ENCODE results near the gene C11orf24. TPM values are rescaled to one million over a fixed set of nuclear protein-coding genes. Genes with fewer than 3 reads are reported as not detected.

Gene C11orf24
- total RNA-seq, 1 experiment from 2014 or later: 53.7 TPM

DNA sequence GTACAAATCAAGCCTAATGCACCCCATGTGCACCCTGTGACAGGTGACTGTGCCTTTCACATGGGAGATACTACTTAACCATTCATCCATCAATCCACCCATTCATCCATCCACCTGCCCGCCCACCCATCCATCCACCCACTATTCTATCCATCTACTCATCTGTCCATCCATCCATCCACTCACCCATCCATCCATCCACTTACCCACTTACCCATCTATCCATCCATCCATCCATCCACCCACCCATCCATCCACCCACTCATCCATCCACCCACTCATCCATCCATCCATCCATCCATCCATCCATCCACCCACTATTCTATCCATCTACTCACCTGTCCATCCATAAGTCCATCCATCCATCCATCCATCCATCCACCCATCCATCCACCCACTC lies 7.5 kb downstream of the C11orf24 start:
- DNase-seq (ENCODE audit: low spot score): no peak
- peaks cover 60% of the 10 kb centered on the region for H3K36me3 Mint-ChIP-seq
- H3K27ac Mint-ChIP-seq: no peak overlapping the region
- CTCF ChIA-PET: no interaction called here
- H3K4me1 Mint-ChIP-seq: no peaks in the 10 kb centered on the region
- H3K4me3 Mint-ChIP-seq: no peak overlapping the region
- ATAC-seq: no peak
- POLR2A ChIA-PET: no interaction called here
- H3K27me3 Mint-ChIP-seq (ENCODE audit: low read depth): no peaks in the 10 kb centered on the region
- no peak for TF ChIP-seq ZNF671 (CRISPR knock-in tag; IDR thresholded peaks at IDR 0.05)
- TF ChIP-seq, protein P1, sequence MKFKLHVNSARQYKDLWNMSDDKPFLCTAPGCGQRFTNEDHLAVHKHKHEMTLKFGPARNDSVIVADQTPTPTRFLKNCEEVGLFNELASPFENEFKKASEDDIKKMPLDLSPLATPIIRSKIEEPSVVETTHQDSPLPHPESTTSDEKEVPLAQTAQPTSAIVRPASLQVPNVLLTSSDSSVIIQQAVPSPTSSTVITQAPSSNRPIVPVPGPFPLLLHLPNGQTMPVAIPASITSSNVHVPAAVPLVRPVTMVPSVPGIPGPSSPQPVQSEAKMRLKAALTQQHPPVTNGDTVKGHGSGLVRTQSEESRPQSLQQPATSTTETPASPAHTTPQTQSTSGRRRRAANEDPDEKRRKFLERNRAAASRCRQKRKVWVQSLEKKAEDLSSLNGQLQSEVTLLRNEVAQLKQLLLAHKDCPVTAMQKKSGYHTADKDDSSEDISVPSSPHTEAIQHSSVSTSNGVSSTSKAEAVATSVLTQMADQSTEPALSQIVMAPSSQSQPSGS (CRISPR knock-in tag; IDR thresholded peaks at IDR 0.05; ENCODE audit: borderline replicate concordance, low read depth): no peak
- TF ChIP-seq, protein P2, sequence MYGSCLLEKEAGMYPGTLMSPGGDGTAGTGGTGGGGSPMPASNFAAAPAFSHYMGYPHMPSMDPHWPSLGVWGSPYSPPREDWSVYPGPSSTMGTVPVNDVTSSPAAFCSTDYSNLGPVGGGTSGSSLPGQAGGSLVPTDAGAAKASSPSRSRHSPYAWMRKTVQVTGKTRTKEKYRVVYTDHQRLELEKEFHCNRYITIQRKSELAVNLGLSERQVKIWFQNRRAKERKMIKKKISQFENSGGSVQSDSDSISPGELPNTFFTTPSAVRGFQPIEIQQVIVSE (CRISPR knock-in tag; IDR thresholded peaks at IDR 0.05; ENCODE audit: borderline replicate concordance): no peak
- TF ChIP-seq, protein P3, sequence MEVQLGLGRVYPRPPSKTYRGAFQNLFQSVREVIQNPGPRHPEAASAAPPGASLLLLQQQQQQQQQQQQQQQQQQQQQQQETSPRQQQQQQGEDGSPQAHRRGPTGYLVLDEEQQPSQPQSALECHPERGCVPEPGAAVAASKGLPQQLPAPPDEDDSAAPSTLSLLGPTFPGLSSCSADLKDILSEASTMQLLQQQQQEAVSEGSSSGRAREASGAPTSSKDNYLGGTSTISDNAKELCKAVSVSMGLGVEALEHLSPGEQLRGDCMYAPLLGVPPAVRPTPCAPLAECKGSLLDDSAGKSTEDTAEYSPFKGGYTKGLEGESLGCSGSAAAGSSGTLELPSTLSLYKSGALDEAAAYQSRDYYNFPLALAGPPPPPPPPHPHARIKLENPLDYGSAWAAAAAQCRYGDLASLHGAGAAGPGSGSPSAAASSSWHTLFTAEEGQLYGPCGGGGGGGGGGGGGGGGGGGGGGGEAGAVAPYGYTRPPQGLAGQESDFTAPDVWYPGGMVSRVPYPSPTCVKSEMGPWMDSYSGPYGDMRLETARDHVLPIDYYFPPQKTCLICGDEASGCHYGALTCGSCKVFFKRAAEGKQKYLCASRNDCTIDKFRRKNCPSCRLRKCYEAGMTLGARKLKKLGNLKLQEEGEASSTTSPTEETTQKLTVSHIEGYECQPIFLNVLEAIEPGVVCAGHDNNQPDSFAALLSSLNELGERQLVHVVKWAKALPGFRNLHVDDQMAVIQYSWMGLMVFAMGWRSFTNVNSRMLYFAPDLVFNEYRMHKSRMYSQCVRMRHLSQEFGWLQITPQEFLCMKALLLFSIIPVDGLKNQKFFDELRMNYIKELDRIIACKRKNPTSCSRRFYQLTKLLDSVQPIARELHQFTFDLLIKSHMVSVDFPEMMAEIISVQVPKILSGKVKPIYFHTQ (CRISPR knock-in tag; IDR thresholded peaks at IDR 0.05): no peak
- no peak for TF ChIP-seq FOXJ3 (CRISPR knock-in tag; IDR thresholded peaks at IDR 0.05; ENCODE audit: borderline replicate concordance)
- TF ChIP-seq NFYB (CRISPR knock-in tag; conservative IDR thresholded peaks at IDR 0.05; ENCODE audit: low read depth): no peak
- TF ChIP-seq, protein P4, sequence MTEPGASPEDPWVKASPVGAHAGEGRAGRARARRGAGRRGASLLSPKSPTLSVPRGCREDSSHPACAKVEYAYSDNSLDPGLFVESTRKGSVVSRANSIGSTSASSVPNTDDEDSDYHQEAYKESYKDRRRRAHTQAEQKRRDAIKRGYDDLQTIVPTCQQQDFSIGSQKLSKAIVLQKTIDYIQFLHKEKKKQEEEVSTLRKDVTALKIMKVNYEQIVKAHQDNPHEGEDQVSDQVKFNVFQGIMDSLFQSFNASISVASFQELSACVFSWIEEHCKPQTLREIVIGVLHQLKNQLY (CRISPR knock-in tag; IDR thresholded peaks at IDR 0.05): no peak
- TF ChIP-seq, protein P5, sequence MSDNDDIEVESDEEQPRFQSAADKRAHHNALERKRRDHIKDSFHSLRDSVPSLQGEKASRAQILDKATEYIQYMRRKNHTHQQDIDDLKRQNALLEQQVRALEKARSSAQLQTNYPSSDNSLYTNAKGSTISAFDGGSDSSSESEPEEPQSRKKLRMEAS (CRISPR knock-in tag; IDR thresholded peaks at IDR 0.05): no peak
- no peak for TF ChIP-seq ZNF138 (CRISPR knock-in tag; conservative IDR thresholded peaks at IDR 0.05)
- no peak for TF ChIP-seq FOXK1 (CRISPR knock-in tag; IDR thresholded peaks at IDR 0.05)
- TF ChIP-seq ZNF263 (CRISPR knock-in tag; IDR thresholded peaks at IDR 0.05; ENCODE audit: low read depth): no peak
- TF ChIP-seq HMGA2 (CRISPR knock-in tag; IDR thresholded peaks at IDR 0.05): no peak
- TF ChIP-seq, protein P6, sequence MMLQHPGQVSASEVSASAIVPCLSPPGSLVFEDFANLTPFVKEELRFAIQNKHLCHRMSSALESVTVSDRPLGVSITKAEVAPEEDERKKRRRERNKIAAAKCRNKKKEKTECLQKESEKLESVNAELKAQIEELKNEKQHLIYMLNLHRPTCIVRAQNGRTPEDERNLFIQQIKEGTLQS (CRISPR knock-in tag; conservative IDR thresholded peaks at IDR 0.05): no peak
- no peak for TF ChIP-seq RORB (CRISPR knock-in tag; IDR thresholded peaks at IDR 0.05)
- TF ChIP-seq, protein P7, sequence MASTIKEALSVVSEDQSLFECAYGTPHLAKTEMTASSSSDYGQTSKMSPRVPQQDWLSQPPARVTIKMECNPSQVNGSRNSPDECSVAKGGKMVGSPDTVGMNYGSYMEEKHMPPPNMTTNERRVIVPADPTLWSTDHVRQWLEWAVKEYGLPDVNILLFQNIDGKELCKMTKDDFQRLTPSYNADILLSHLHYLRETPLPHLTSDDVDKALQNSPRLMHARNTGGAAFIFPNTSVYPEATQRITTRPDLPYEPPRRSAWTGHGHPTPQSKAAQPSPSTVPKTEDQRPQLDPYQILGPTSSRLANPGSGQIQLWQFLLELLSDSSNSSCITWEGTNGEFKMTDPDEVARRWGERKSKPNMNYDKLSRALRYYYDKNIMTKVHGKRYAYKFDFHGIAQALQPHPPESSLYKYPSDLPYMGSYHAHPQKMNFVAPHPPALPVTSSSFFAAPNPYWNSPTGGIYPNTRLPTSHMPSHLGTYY (CRISPR knock-in tag; IDR thresholded peaks at IDR 0.05): no peak
- TF ChIP-seq, protein P8, sequence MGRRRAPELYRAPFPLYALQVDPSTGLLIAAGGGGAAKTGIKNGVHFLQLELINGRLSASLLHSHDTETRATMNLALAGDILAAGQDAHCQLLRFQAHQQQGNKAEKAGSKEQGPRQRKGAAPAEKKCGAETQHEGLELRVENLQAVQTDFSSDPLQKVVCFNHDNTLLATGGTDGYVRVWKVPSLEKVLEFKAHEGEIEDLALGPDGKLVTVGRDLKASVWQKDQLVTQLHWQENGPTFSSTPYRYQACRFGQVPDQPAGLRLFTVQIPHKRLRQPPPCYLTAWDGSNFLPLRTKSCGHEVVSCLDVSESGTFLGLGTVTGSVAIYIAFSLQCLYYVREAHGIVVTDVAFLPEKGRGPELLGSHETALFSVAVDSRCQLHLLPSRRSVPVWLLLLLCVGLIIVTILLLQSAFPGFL (CRISPR knock-in tag; IDR thresholded peaks at IDR 0.05; ENCODE audit: borderline replicate concordance): no peak
- TF ChIP-seq, protein P9, sequence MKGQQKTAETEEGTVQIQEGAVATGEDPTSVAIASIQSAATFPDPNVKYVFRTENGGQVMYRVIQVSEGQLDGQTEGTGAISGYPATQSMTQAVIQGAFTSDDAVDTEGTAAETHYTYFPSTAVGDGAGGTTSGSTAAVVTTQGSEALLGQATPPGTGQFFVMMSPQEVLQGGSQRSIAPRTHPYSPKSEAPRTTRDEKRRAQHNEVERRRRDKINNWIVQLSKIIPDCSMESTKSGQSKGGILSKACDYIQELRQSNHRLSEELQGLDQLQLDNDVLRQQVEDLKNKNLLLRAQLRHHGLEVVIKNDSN (CRISPR knock-in tag; IDR thresholded peaks at IDR 0.05): no peak
- no peaks in the 10 kb centered on the region for H3K9me3 Mint-ChIP-seq

Data from WTC11 (cell line).